Superior temporal gyrus (tissue), 1 donor: Measurements from ENCODE around the gene PRSS3.
"Not testable (repeated sequence)": the region's sequence is repeated elsewhere in the genome, so short reads cannot be mapped to it uniquely, and the experiment has no call there.

Source experiments
- DNase-seq: peaks from one replicate; pipeline ENCODE4 v3.0.0-alpha.2; 2016; ENCODE audit errors: extremely low spot score

PRSS3 gene

GRCh38 chr9:33795281-33795680 is at the start of gene PRSS3:
Gene PRSS3 (plus strand): TSS chr9:33795561. CDS start chr9:33795574, 13 bp downstream.
- no peak for DNase-seq

- no peak for DNase-seq
These were observed 46.6 kb upstream of the PRSS3 start for GRCh38 chr9:33748633-33749304.

- not testable (repeated sequence) for DNase-seq
These were observed 46.1 kb upstream of the PRSS3 start for GRCh38 chr9:33749305-33749654.

- no peak for DNase-seq
These were observed 45.0 kb upstream of the PRSS3 start for GRCh38 chr9:33750307-33750838.

GRCh38 chr9:33750839-33751339 is 44.5 kb upstream of the PRSS3 start:
- DNase-seq: no peak

- DNase-seq: no peak
These were observed 43.7 kb upstream of the PRSS3 start for GRCh38 chr9:33751536-33752129.

- DNase-seq: no peak
These were observed 43.2 kb upstream of the PRSS3 start for GRCh38 chr9:33752130-33752637.

GRCh38 chr9:33752789-33753188 is 42.6 kb upstream of the PRSS3 start:
- DNase-seq: not testable (repeated sequence)

GRCh38 chr9:33759648-33760047 is 35.7 kb upstream of the PRSS3 start:
- not testable (repeated sequence) for DNase-seq

- DNase-seq: no peak
These were observed 33.0 kb upstream of the PRSS3 start for GRCh38 chr9:33762343-33762742.

- not testable (repeated sequence) for DNase-seq
These were observed 31.7 kb upstream of the PRSS3 start for GRCh38 chr9:33763709-33764108.

GRCh38 chr9:33765411-33765810 is 29.9 kb upstream of the PRSS3 start:
- no peak for DNase-seq

GRCh38 chr9:33770156-33770880 is 25.0 kb upstream of the PRSS3 start:
- DNase-seq: not testable (repeated sequence)

- not testable (repeated sequence) for DNase-seq
These were observed 22.2 kb upstream of the PRSS3 start for GRCh38 chr9:33773135-33773534.

GRCh38 chr9:33774074-33774659 is 21.2 kb upstream of the PRSS3 start:
- not testable (repeated sequence) for DNase-seq

GRCh38 chr9:33776578-33776977 is 18.8 kb upstream of the PRSS3 start:
- no peak for DNase-seq

- peak; percentile 83 for DNase-seq
These were observed 16.5 kb upstream of the PRSS3 start for GRCh38 chr9:33778700-33779351.

- no peak for DNase-seq
These were observed 15.1 kb upstream of the PRSS3 start for GRCh38 chr9:33780276-33780675.

- DNase-seq: no peak
These were observed 13.6 kb upstream of the PRSS3 start for GRCh38 chr9:33781736-33782135.

- no peak for DNase-seq
These were observed 12.8 kb upstream of the PRSS3 start for GRCh38 chr9:33782395-33783152.

- no peak for DNase-seq
These were observed 9.4 kb upstream of the PRSS3 start for GRCh38 chr9:33785914-33786313.
